ENCODE results near the gene GPRC5C. TPM values are rescaled to one million over a fixed set of nuclear protein-coding genes. Genes with fewer than 3 reads are reported as not detected.

The GPRC5C gene
- total and polyA plus RNA-seq, 3 experiments from 2014 or later: 0.27 TPM; not detected in 2

DNA sequence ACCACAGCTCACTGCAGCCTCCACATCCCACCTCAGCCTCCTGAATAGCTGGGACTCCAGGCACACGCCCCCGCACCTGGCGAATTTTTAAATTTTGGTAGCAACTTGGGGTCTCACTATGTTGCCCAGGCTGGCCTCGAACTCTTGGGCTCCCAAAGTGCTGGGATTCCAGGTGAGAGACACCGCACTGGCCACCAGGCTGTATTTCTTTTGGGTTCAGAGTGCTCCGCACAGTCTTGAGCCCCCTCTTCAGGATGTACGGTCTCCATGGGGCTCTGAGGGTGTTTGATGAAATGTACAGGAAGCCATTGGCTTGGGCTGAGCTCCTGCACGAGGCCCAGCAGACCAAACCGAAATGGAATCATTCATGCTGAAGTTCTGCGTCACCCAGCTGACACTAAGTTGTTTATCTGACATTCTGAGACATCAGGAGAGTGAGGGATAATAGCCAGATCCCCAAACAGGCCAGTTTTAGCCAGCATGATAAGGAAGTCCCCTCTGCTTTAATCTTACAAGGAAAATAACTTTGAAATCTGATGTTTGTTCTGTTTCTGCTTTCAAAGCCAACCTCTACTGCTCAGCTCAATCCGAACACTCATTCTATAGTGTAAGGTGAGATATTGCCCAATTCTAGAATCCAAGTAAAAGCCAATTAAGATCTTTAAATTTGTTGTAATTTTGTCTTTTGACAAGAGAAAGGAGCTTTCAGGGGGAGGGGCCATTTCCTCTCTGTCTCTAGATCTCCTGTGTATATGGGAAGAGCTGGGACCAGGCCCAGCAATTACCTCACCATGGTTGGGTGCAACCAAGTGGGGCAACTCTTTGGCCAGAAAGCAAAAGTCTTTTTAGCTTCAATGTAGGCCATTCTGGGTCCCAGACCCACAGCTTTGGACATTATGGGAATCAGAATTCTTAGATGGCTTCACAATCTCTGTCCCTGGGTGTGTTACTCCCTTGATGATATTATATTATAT is 40.9 kb upstream of the GPRC5C start:
- Histone ChIP-seq H3K27me3 (ENCODE audit: insufficient read depth, low read length, poor library complexity, severe bottlenecking) (peaks cover 3% of the 10 kb centered on the region), H3K36me3 (ENCODE audit: insufficient read depth, low read length) (no peaks in the 10 kb centered on the region), H3K9me3 (ENCODE audit: low read length) (no peaks in the 10 kb centered on the region), H3K4me3 (ENCODE audit: low read length) (no peak overlapping the region), H3K27ac (ENCODE audit: low read depth, low read length) (peak overlapping the region; percentile 9), H3K4me1 (ENCODE audit: insufficient read depth, low read length) (no peaks in the 10 kb centered on the region)
- H3K4me3 Mint-ChIP-seq: no peak overlapping the region
- H3K27me3 Mint-ChIP-seq: peaks cover 10 to 12% of the 10 kb centered on the region in 2 donors
- no peaks in the 10 kb centered on the region for H3K9me3 Mint-ChIP-seq
- ChIA-PET POLR2A (no interaction called here), CTCF (interaction anchor here (1.1 to 4.7 kb wide), 3 partner anchors 11 to 63 kb away, joined by 3 to 24 read pairs (median 7); partner anchors contain the start of gene GPR142)
- H3K4me1 Mint-ChIP-seq: no peaks in the 10 kb centered on the region
- peak overlapping the region in 1 of 8 donors; percentile 47 for H3K27ac Mint-ChIP-seq
- no peak for DNase-seq
- no peaks in the 10 kb centered on the region for H3K36me3 Mint-ChIP-seq

DNA sequence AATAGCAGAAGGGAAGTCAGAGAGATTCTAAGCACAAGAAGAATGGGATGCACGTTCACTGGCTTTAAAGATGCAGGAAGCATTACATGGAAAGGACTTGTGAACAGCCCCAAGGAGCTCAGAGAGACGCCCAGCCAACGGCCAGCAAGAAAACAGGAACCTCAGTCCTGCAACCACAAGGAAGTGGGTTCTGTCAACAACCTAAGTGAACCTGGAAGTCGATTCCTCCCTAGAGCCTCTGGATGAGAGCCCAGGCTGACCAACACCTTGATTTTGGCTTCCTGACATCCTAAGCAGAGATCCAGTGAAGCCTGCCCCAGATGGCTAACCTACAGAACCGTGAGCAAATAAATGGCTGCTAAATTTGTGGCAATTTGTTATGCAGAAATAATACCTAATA is 40.1 kb upstream of the GPRC5C start:
- H3K9me3 ChIP-seq (ENCODE audit: low read length): no peaks in the 10 kb centered on the region
- CTCF ChIA-PET: interaction anchor here (1.1 to 4.7 kb wide), 3 partner anchors 12 to 62 kb away, joined by 3 to 24 read pairs (median 7); partner anchors contain the start of gene GPR142
- Mint-ChIP-seq H3K36me3 (no peaks in the 10 kb centered on the region), H3K9me3 (no peaks in the 10 kb centered on the region), H3K27ac (no peak overlapping the region), H3K4me1 (no peaks in the 10 kb centered on the region), H3K27me3 (peaks cover 10 to 12% of the 10 kb centered on the region in 2 donors), H3K4me3 (no peak overlapping the region)
- H3K4me3 ChIP-seq (ENCODE audit: low read length): no peak overlapping the region
- no peak overlapping the region for H3K27ac ChIP-seq (ENCODE audit: low read depth, low read length)
- POLR2A ChIA-PET: no interaction called here
- H3K4me1 ChIP-seq (ENCODE audit: insufficient read depth, low read length): no peaks in the 10 kb centered on the region
- no peaks in the 10 kb centered on the region for H3K36me3 ChIP-seq (ENCODE audit: insufficient read depth, low read length)
- DNase-seq: no peak
- peaks cover 3% of the 10 kb centered on the region for H3K27me3 ChIP-seq (ENCODE audit: insufficient read depth, low read length, poor library complexity, severe bottlenecking)

DNA sequence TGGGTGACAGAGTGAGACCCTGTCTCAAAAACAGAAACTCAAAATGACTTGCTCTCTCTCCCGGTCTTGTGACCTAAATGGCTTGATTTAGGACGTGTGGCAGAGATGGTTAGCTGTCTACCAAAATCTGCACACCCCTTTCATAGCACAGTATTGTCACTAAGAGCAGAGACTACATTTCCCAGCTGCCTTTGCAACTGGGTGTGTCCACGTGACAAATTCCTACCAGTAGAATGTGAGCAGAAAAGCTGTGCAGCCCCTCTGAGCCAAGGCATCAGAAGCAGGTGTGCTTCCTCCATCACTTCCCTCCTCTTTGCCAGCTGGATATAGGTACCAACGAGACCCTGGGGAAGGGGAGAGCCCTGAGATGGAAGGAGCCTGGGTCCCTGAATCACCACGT is 39.0 kb upstream of the GPRC5C start:
- Mint-ChIP-seq H3K36me3 (no peaks in the 10 kb centered on the region), H3K9me3 (no peaks in the 10 kb centered on the region), H3K27me3 (peaks cover 10 to 12% of the 10 kb centered on the region in 2 donors), H3K4me3 (no peak overlapping the region), H3K27ac (no peak overlapping the region), H3K4me1 (no peaks in the 10 kb centered on the region)
- Histone ChIP-seq H3K27me3 (ENCODE audit: insufficient read depth, low read length, poor library complexity, severe bottlenecking) (peaks cover 3% of the 10 kb centered on the region), H3K4me1 (ENCODE audit: insufficient read depth, low read length) (no peaks in the 10 kb centered on the region), H3K27ac (ENCODE audit: low read depth, low read length) (no peak overlapping the region), H3K4me3 (ENCODE audit: low read length) (no peak overlapping the region), H3K36me3 (ENCODE audit: insufficient read depth, low read length) (no peaks in the 10 kb centered on the region), H3K9me3 (ENCODE audit: low read length) (no peaks in the 10 kb centered on the region)
- CTCF ChIA-PET: interaction anchor here (1.1 to 4.7 kb wide), 2 partner anchors 13 to 24 kb away, joined by 3 to 24 read pairs; no protein-coding TSS in a partner anchor
- DNase-seq: no peak
- POLR2A ChIA-PET: no interaction called here

DNA sequence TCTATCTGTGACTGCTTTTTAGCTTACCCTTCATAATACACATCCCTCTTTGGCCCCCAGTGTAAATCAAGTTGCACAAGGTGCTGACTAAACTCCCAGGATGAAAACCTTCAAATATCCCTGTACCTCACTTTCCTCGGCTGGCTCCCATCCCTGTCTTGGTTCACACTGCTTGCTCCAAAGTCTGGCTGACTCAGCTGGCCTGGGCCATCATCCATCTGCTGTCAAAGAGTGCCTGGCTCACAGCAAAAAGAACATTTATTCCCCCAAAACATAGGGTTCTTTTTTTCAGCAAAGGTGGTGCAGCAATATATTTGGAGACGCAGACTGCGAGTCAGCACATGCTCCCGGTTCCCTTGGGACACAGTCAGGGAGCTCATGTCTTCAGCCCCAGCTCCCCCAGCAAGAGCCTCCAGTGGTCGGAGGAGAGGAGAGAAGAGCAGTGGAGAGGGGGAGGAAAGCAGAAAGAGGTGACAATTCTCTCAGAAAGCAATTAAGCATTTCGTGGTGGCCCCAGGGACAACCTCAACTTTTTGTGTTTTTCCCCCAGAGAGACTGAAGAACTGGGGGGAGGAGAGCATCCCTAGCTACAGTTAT is 38.4 kb upstream of the GPRC5C start:
- H3K27ac Mint-ChIP-seq: no peak overlapping the region
- H3K4me1 Mint-ChIP-seq: no peaks in the 10 kb centered on the region
- POLR2A ChIA-PET: no interaction called here
- no peaks in the 10 kb centered on the region for H3K9me3 Mint-ChIP-seq
- Histone ChIP-seq H3K4me1 (ENCODE audit: insufficient read depth, low read length) (no peaks in the 10 kb centered on the region), H3K9me3 (ENCODE audit: low read length) (no peaks in the 10 kb centered on the region), H3K27ac (ENCODE audit: low read depth, low read length) (no peak overlapping the region), H3K27me3 (ENCODE audit: insufficient read depth, low read length, poor library complexity, severe bottlenecking) (peaks cover 3% of the 10 kb centered on the region), H3K4me3 (ENCODE audit: low read length) (no peak overlapping the region), H3K36me3 (ENCODE audit: insufficient read depth, low read length) (no peaks in the 10 kb centered on the region)
- DNase-seq: no peak
- H3K27me3 Mint-ChIP-seq: peaks cover 10 to 12% of the 10 kb centered on the region in 2 donors
- no peak overlapping the region for H3K4me3 Mint-ChIP-seq
- H3K36me3 Mint-ChIP-seq: no peaks in the 10 kb centered on the region
- CTCF ChIA-PET: interaction anchor here (1.1 to 4.7 kb wide), 3 partner anchors 13 to 37 kb away, joined by 3 to 24 read pairs (median 3); no protein-coding TSS in a partner anchor

DNA sequence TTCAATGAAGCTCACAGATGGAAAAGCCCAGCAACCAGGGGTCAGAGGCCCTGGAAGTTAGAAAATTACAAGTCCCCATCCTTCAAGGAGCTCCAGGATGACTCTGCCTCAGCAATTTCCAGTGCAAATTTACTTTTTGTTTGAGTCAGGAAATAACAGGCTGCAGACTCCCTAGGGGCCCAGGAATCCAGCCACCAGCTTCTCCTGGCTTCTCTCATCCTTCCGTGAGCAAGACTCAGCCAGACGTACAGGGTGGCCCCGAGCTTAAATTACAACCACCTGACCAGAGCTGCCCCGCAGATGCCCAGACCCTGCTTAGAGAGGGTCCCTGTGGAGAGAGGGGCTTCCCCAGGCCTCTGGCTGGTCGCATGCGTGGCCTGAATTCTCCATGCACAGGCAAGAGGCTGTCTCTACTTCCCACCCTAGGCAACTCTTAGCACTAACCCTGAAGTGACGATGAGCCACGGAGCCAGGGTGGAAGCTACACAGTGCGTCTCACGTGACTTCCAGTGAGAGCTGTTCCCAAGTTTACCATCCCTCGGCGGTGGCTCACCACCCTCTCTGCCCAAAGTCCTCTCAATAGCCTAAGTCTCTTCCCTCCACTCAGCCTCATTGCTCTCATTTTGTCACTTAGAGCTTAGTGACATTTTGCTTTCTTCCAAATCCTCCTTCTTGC is 37.5 kb upstream of the GPRC5C start:
- no peaks in the 10 kb centered on the region for H3K4me1 Mint-ChIP-seq
- ChIA-PET POLR2A (no interaction called here), CTCF (interaction anchor here (1.5 to 4.7 kb wide), 2 partner anchors 14 to 36 kb away, joined by 3 to 24 read pairs; no protein-coding TSS in a partner anchor)
- Histone ChIP-seq H3K36me3 (ENCODE audit: insufficient read depth, low read length) (no peaks in the 10 kb centered on the region), H3K9me3 (ENCODE audit: low read length) (no peaks in the 10 kb centered on the region), H3K27ac (ENCODE audit: low read depth, low read length) (no peak overlapping the region), H3K27me3 (ENCODE audit: insufficient read depth, low read length, poor library complexity, severe bottlenecking) (peaks cover 3% of the 10 kb centered on the region), H3K4me1 (ENCODE audit: insufficient read depth, low read length) (no peaks in the 10 kb centered on the region), H3K4me3 (ENCODE audit: low read length) (no peak overlapping the region)
- no peaks in the 10 kb centered on the region for H3K36me3 Mint-ChIP-seq
- peaks cover 10 to 15% of the 10 kb centered on the region in 2 donors for H3K27me3 Mint-ChIP-seq
- no peak for DNase-seq
- H3K27ac Mint-ChIP-seq: no peak overlapping the region
- H3K4me3 Mint-ChIP-seq: no peak overlapping the region
- H3K9me3 Mint-ChIP-seq: no peaks in the 10 kb centered on the region

DNA sequence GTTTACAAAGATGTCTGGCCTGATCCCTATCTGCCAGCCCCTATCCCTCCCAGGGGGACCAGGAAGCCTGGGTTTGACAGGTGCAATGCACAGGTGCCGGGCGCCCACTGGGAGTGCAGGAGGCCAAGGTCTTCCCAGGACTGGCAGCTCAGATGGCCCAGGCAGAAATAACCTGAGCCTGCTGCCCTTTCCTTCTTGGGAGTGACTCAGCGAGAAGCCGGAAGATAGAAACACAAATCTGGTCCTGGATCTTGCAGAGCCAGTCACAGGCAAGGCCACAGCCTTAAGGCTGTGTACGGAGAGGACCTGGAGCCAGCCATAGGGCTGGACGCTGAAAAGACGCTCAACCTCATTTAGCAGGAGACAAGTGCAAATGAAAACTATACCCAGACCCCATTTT is 36.9 kb upstream of the GPRC5C start:
- no peak overlapping the region for H3K4me3 Mint-ChIP-seq
- CTCF ChIA-PET: interaction anchor here (1.5 to 4.7 kb wide), 2 partner anchors 15 to 35 kb away, joined by 3 to 24 read pairs; no protein-coding TSS in a partner anchor
- Histone ChIP-seq H3K4me3 (ENCODE audit: low read length) (no peak overlapping the region), H3K27ac (ENCODE audit: low read depth, low read length) (no peak overlapping the region), H3K4me1 (ENCODE audit: insufficient read depth, low read length) (no peaks in the 10 kb centered on the region), H3K36me3 (ENCODE audit: insufficient read depth, low read length) (no peaks in the 10 kb centered on the region), H3K9me3 (ENCODE audit: low read length) (no peaks in the 10 kb centered on the region), H3K27me3 (ENCODE audit: insufficient read depth, low read length, poor library complexity, severe bottlenecking) (peaks cover 3% of the 10 kb centered on the region)
- H3K36me3 Mint-ChIP-seq: no peaks in the 10 kb centered on the region
- H3K9me3 Mint-ChIP-seq: no peaks in the 10 kb centered on the region
- peaks cover 8 to 15% of the 10 kb centered on the region in 2 donors for H3K27me3 Mint-ChIP-seq
- POLR2A ChIA-PET: no interaction called here
- no peak for DNase-seq
- H3K4me1 Mint-ChIP-seq: no peaks in the 10 kb centered on the region
- H3K27ac Mint-ChIP-seq: no peak overlapping the region

DNA sequence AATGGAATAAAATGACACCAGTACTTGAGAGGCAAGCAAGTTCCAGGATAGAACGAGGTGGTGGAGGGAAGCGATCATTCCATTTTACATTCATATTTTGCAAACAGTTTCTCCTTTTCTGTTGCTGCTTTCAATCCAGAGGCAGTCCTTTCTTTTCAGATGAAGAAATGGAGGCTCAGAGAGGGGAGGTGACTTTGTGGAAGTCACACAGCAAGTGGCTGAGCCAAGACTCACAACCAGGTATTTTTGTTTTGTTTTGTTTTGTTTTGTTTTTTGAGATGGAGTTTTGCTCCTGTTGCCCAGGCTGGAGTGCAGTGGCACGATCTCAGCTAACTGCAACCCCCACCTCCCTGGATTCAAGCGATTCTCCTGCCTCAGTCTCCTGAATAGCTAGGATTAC is 35.3 kb upstream of the GPRC5C start:
- Histone ChIP-seq H3K4me3 (ENCODE audit: low read length) (no peak overlapping the region), H3K4me1 (ENCODE audit: insufficient read depth, low read length) (no peaks in the 10 kb centered on the region), H3K9me3 (ENCODE audit: low read length) (no peaks in the 10 kb centered on the region), H3K36me3 (ENCODE audit: insufficient read depth, low read length) (no peaks in the 10 kb centered on the region), H3K27me3 (ENCODE audit: insufficient read depth, low read length, poor library complexity, severe bottlenecking) (peaks cover 2% of the 10 kb centered on the region), H3K27ac (ENCODE audit: low read depth, low read length) (no peak overlapping the region)
- H3K9me3 Mint-ChIP-seq: no peaks in the 10 kb centered on the region
- no peak for DNase-seq
- POLR2A ChIA-PET: no interaction called here
- no peaks in the 10 kb centered on the region for H3K36me3 Mint-ChIP-seq
- H3K4me1 Mint-ChIP-seq: no peaks in the 10 kb centered on the region
- CTCF ChIA-PET: no interaction called here
- H3K4me3 Mint-ChIP-seq: no peak overlapping the region
- H3K27me3 Mint-ChIP-seq: peaks cover 4 to 10% of the 10 kb centered on the region in 2 donors
- H3K27ac Mint-ChIP-seq: no peak overlapping the region

All from CD8-positive, alpha-beta memory T cell (primary cell).